HFF-Myc (cell line): ENCODE measurements around the gene SLC35A5.

Experiments
- DNase-seq: peaks from one replicate; pipeline ENCODE4 v3.0.0-alpha.2; 2011; ENCODE audit warnings: low read depth; ENCODE audit errors: extremely low read depth
- H3K4me3 ChIP-seq: replicated peaks from 2 replicates; pipeline ENCODE4 v1.5.1; 2011; ENCODE audit warnings: low read depth, mild to moderate bottlenecking, control low read depth, low read length
- TF ChIP-seq, protein P1 (sequence below): IDR thresholded peaks from 2 replicates; pipeline ENCODE4 v1.5.1; 2012; ENCODE audit warnings: mild to moderate bottlenecking, low read depth, low read length, control low read depth; ENCODE audit errors: missing control alignments

The SLC35A5 gene

DNA sequence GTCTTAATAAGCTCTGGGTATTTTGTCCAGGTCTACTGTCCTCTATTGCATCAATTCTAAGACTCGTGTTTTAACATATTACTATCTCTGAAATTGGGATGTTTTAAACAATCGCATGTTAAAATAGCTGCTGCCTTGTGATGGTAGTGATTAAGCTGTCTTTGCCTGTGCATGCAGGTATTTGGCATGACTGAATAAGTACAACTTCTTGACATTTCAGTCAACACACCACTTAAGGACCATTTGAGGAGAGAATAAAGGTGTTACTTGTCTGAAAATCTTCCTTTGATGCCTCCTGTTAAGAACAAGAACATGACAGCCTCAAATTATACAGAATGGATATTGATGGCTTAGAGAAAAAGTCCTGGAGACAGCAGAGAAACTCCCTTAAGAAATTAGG is 33.0 kb downstream of the SLC35A5 start:
- H3K4me3 ChIP-seq, result no peak overlapping the region
- no peak for DNase-seq
- TF ChIP-seq, protein P1, sequence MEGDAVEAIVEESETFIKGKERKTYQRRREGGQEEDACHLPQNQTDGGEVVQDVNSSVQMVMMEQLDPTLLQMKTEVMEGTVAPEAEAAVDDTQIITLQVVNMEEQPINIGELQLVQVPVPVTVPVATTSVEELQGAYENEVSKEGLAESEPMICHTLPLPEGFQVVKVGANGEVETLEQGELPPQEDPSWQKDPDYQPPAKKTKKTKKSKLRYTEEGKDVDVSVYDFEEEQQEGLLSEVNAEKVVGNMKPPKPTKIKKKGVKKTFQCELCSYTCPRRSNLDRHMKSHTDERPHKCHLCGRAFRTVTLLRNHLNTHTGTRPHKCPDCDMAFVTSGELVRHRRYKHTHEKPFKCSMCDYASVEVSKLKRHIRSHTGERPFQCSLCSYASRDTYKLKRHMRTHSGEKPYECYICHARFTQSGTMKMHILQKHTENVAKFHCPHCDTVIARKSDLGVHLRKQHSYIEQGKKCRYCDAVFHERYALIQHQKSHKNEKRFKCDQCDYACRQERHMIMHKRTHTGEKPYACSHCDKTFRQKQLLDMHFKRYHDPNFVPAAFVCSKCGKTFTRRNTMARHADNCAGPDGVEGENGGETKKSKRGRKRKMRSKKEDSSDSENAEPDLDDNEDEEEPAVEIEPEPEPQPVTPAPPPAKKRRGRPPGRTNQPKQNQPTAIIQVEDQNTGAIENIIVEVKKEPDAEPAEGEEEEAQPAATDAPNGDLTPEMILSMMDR, result no peak

DNA sequence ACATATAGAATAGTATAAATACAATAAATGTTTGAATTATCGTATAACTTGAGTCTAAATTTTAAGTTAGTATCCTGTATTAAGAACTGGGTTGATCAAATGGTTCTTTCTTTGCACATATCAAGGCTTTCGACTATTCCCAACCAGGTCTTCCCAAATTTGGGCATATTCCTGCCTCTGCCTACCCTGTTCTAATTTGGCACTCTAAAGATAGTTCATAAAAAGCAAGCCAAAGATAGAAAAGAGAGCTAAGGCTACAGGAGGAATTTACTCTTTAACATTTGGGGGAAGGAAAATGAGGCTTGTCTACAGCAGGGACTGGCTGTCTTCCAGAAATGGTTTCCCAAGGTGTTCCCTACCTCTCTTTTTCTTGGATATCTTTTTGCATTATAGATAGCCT is 36.1 kb downstream of the SLC35A5 start:
- H3K4me3 ChIP-seq, result no peak overlapping the region
- DNase-seq, result no peak
- TF ChIP-seq, protein P1, result no peak

DNA sequence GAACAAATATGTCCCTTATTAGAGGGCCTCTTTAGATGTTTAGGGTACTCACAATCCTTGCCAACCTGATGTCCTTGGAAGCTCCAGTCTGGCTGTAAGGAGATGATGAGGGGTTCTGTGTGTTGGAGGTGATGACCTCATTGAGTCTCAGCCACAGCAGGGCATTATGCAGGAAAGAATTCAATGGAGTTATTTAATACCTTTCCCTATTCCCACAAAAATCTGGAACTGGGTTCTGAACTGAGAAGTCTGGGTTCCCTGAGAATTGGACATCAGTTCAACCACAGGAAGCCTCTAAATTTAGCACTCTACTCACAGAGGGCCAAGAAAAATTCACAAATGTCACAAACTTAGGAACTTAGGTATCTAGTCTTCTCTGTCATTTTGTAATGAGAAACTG is 36.9 kb downstream of the SLC35A5 start:
- H3K4me3 ChIP-seq, result no peak overlapping the region
- TF ChIP-seq, protein P1, result no peak
- no peak for DNase-seq

DNA sequence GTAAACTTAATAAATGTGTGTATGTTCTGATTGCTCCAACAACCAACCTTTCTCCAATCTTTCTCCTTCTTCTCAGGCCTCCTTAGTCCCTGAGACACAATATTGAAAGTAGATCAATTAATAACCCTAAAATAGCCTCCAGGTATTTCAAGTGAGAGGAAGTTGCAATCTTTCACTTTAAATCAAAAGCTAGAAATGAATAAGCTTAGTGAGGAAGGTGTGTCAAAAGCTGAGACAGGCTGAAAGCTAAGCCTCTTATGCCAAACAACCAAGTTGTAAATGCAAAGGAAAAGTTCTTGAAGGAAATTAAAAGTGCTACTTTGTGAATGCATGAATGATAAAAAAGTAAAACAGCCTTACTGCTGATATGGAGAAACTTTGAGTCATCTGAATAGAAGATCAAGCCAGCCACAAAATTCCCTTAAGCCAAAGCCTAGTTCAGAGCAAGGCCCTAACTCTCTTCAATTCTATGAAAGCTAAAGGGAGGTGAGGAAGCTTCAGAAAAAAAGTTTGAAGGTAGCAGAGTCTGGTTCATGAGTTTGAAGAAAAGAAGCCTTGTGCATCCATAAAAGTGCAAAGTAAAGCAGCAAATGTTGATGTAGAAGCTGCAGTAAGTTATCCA is 40.5 kb downstream of the SLC35A5 start:
- DNase-seq, result no peak
- TF ChIP-seq, protein P1, result no peak
- H3K4me3 ChIP-seq, result no peak overlapping the region

DNA sequence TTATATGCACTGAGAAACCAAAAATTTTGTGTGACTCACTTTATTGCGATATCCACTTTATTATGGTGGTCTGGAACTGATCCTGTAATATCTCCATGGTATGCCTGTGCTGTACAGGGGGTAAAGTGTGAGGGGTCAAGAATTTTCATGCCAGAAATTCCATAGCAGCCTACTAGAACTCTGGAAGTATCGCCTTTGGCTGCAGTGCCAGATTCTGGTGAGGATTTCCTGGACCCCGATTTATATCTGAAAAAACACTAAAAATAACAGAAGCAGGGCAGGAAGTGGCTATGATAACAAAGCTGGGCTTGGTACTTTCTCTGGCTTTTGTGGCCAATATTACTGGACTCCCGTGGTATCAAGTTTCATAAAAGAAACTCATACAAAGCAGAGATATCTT is 42.7 kb downstream of the SLC35A5 start:
- peak; percentile 56 for DNase-seq
- TF ChIP-seq, protein P1, result no peak
- H3K4me3 ChIP-seq, result no peak overlapping the region

DNA sequence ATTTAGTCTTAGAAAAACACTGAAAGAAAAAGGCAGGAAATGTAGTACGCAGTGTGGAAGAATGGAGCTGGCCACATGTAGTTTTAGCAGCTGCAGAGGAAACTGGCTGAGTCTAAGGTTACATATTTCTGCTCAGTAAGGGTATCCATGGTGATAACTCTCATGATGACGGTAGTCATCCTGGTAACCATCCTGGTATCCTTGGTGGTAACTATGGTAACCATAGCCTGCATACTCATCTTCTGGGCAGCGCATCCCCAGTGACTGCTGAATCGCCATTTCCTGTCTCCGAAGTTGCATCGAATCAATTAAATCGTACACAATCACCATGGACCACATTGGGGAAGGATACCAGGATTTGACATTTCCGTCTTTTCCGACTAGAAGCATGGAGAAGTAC is 43.4 kb downstream of the SLC35A5 start:
- no peak overlapping the region for H3K4me3 ChIP-seq

DNA sequence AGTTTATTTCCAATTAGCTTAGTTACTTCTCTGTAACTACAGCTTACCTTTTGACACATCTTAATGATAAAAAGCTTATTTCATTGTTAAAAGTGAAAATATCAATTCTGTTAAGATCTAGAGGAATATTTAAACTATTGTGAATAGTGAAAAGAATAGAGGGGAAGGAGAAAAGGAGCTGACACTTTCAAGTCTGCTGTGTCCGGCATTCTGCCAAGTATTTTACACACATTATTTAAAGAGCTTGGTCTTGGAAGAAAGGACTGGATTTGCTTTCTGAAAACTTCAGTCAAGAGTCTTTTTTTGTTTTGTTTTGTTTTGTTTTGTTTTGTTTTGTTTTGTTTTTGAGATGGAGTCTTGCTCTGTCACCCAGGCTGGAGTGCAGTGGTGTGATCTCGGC is 44.3 kb downstream of the SLC35A5 start:
- no peak for DNase-seq
- no peak overlapping the region for H3K4me3 ChIP-seq
- TF ChIP-seq, protein P1, result no peak

More for the DNA sequence above, 43.4 kb downstream of the SLC35A5 start:
- TF ChIP-seq, protein P1, result no peak
- peak; percentile 90 for DNase-seq
